SK-N-SH (cell line): ENCODE results near the gene RPL29. TPM values are rescaled to one million over a fixed set of nuclear protein-coding genes. Genes with fewer than 3 reads are reported as not detected.
A peak's percentile ranks its signal among the peaks of the same experiment; 100 is the strongest.

Experiments used
- CTCF ChIA-PET: fragments of 300-600, 350-600 bp; formaldehyde crosslinking; extraction: SDS; loops from one replicate; lab custom pipeline; 2021; lab: Yijun Ruan, JAX
- POLR2A ChIA-PET: fragments of 350-600 bp; sonication (Branson Sonifier 250); formaldehyde crosslinking; extraction: SDS; loops from one replicate; lab custom pipeline; 2020; ENCODE audit warnings: antibody characterized with exemption, inconsistent platforms; lab: Yijun Ruan, JAX
- DNase-seq: peaks from one replicate; pipeline ENCODE4 v3.0.0; 2012
- H2AFZ ChIP-seq: fragments of 200-600 bp; sonication (generic); 2 replicates; pipeline ENCODE4 v1.8.1; 2016; ENCODE audit warnings: antibody characterized with exemption, mild to moderate bottlenecking, low read depth
- H3F3A ChIP-seq: fragments of 200-600 bp; sonication (generic); replicated peaks from 2 replicates; pipeline ENCODE3; 2016; ENCODE audit warnings: antibody characterized with exemption, mild to moderate bottlenecking; ENCODE audit not compliant: insufficient read depth
- H3K27ac ChIP-seq, 2 experiments: fragments of 200-500 bp in 1 of 2; fragments of 200-600 bp in 1 of 2; sonication (Bioruptor generic) in 1 of 2; sonication (generic), shearing (Covaris generic) in 1 of 2; 2 replicates each; pipeline versions ENCODE4 v1.5.1 to v1.6.1; 2014 to 2016; ENCODE audit warnings: low read depth in 2 of 2, inconsistent platforms in 1 of 2, low read length in 1 of 2, mild to moderate bottlenecking in 1 of 2, mixed read lengths in 1 of 2
- H3K27me3 ChIP-seq: fragments of 200-600 bp; sonication (generic), shearing (Covaris generic); 2 replicates; pipeline ENCODE4 v1.6.1; 2016; ENCODE audit warnings: mixed run types; ENCODE audit not compliant: insufficient read depth
- H3K36me3 ChIP-seq, 2 experiments: fragments of 200-500 bp in 1 of 2; fragments of 200-600 bp in 1 of 2; sonication (Bioruptor generic) in 1 of 2; sonication (generic) in 1 of 2; replicated peaks in 1 of 2; 2 replicates each; pipeline versions ENCODE3 to v1.5.1; 2014 to 2016; ENCODE audit warnings: low read length in 1 of 2, mild to moderate bottlenecking in 1 of 2; ENCODE audit not compliant: insufficient read depth in 2 of 2, control insufficient read depth in 1 of 2
- H3K4me1 ChIP-seq, 2 experiments: fragments of 200-500 bp in 1 of 2; fragments of 200-600 bp in 1 of 2; sonication (Bioruptor generic) in 1 of 2; sonication (generic), shearing (Covaris generic) in 1 of 2; 2 replicates each; pipeline versions ENCODE4 v1.5.1 to v1.6.1; 2014 to 2016; ENCODE audit warnings: low read depth in 1 of 2, low read length in 1 of 2, mixed run types in 1 of 2; ENCODE audit not compliant: insufficient read depth in 2 of 2, control insufficient read depth in 1 of 2
- H3K4me2 ChIP-seq: fragments of 200-600 bp; sonication (generic), shearing (Covaris generic); 2 replicates; pipeline ENCODE4 v1.6.1; 2017; ENCODE audit warnings: mixed run types
- H3K4me3 ChIP-seq, 2 experiments: fragments of 200-500 bp in 1 of 2; fragments of 200-600 bp in 1 of 2; sonication (Bioruptor generic) in 1 of 2; sonication (generic), shearing (Covaris generic) in 1 of 2; 2 replicates each; pipeline versions ENCODE4 v1.5.1 to v1.8.1; 2014 to 2016; ENCODE audit warnings: low read depth in 2 of 2, inconsistent platforms in 1 of 2, low read length in 1 of 2, mild to moderate bottlenecking in 1 of 2, mixed read lengths in 1 of 2, moderate library complexity in 1 of 2
- H3K79me2 ChIP-seq: fragments of 200-600 bp; sonication (generic); 2 replicates; pipeline ENCODE4 v1.8.1; 2017; ENCODE audit warnings: mild to moderate bottlenecking; ENCODE audit not compliant: insufficient read depth
- H3K9ac ChIP-seq: fragments of 200-600 bp; sonication (generic); 2 replicates; pipeline ENCODE4 v1.6.1; 2017; ENCODE audit warnings: mixed run types
- H3K9me2 ChIP-seq: fragments of 200-600 bp; sonication (generic); 2 replicates; pipeline ENCODE4 v1.6.1; 2017; ENCODE audit warnings: mixed run types
- H3K9me3 ChIP-seq: fragments of 200-600 bp; sonication (generic); 2 replicates; pipeline ENCODE4 v1.6.1; 2017; ENCODE audit warnings: mixed run types, mild to moderate bottlenecking, moderate library complexity
- H4K20me1 ChIP-seq: fragments of 200-600 bp; sonication (generic); 2 replicates; pipeline ENCODE4 v1.6.1; 2017; ENCODE audit warnings: mild to moderate bottlenecking, mixed run types; ENCODE audit not compliant: insufficient read depth
- ELF1 ChIP-seq: IDR thresholded peaks from 2 replicates; pipeline ENCODE4 v1.4.0; 2012
- EP300 ChIP-seq, 2 experiments: IDR thresholded peaks; 2 replicates each; pipeline versions ENCODE4 v1.4.0 to v1.6.1; 2012; ENCODE audit warnings: borderline replicate concordance in 1 of 2, low read depth in 1 of 2, low read length in 1 of 2
- FOSL2 ChIP-seq: IDR thresholded peaks from 2 replicates; pipeline ENCODE4 v1.4.0; 2012; ENCODE audit warnings: low read depth, mild to moderate bottlenecking, moderate library complexity, borderline replicate concordance
- FOXJ3 ChIP-seq: sonication (generic); formaldehyde crosslinking; IDR thresholded peaks from 2 replicates; pipeline ENCODE4 v1.5.1; 2020; ENCODE audit warnings: mild to moderate bottlenecking, missing genetic modification reagents
- JUND ChIP-seq: IDR thresholded peaks from 2 replicates; pipeline ENCODE4 v1.4.0; 2012
- POLR2AphosphoS5 ChIP-seq: IDR thresholded peaks from 2 replicates; pipeline ENCODE4 v1.6.1; 2012; ENCODE audit warnings: low read depth, low read length
- RFX5 ChIP-seq: IDR thresholded peaks from 2 replicates; pipeline ENCODE4 v1.6.1; 2012; ENCODE audit warnings: mild to moderate bottlenecking, improper control_type of control experiment, low read length
- TAF1 ChIP-seq: IDR thresholded peaks from 2 replicates; pipeline ENCODE4 v1.6.1; 2012; ENCODE audit warnings: low read depth, mild to moderate bottlenecking, low read length, moderate library complexity, borderline replicate concordance
- WGBS: methylation state at CpG from one replicate; pipeline ENCODE4 v1.1.6; 2017; ENCODE audit warnings: low lambda C conversion rate; 5-methylcytosine and 5-hydroxymethylcytosine counted together
- polyA plus RNA-seq, 3 experiments: library from polyadenylated mRNA; depleted of rRNA; stranded (reverse); fragments of >200 nt; gene quantifications; 2 replicates each; pipeline ENCODE4 v1.2.3, GENCODE V29; 2012
- TF ChIP-seq, protein P1 (sequence below): fragments of 150-350 bp; IDR thresholded peaks from 2 replicates; pipeline ENCODE4 v1.6.1; 2016; ENCODE audit warnings: mild to moderate bottlenecking, low read depth, low read length
- TF ChIP-seq, protein P2 (sequence below): IDR thresholded peaks from 2 replicates; pipeline ENCODE4 v1.6.1; 2012; ENCODE audit warnings: mild to moderate bottlenecking, low read depth, low read length, moderate library complexity
- TF ChIP-seq, protein P3 (sequence below): IDR thresholded peaks from 2 replicates; pipeline ENCODE4 v1.4.0; 2012; ENCODE audit warnings: low read depth, borderline replicate concordance
- TF ChIP-seq, protein P4 (sequence below): IDR thresholded peaks from 2 replicates; pipeline ENCODE4 v1.4.0; 2012; ENCODE audit warnings: low read depth

The RPL29 gene
- polyA plus RNA-seq, 1 of the 3 experiments (the other 2 are of a cell fraction), result 3,173 TPM

- TF ChIP-seq, protein P1, sequence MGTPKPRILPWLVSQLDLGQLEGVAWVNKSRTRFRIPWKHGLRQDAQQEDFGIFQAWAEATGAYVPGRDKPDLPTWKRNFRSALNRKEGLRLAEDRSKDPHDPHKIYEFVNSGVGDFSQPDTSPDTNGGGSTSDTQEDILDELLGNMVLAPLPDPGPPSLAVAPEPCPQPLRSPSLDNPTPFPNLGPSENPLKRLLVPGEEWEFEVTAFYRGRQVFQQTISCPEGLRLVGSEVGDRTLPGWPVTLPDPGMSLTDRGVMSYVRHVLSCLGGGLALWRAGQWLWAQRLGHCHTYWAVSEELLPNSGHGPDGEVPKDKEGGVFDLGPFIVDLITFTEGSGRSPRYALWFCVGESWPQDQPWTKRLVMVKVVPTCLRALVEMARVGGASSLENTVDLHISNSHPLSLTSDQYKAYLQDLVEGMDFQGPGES, result no peak
- TF ChIP-seq FOXJ3, result no peak
- TF ChIP-seq, protein P2, sequence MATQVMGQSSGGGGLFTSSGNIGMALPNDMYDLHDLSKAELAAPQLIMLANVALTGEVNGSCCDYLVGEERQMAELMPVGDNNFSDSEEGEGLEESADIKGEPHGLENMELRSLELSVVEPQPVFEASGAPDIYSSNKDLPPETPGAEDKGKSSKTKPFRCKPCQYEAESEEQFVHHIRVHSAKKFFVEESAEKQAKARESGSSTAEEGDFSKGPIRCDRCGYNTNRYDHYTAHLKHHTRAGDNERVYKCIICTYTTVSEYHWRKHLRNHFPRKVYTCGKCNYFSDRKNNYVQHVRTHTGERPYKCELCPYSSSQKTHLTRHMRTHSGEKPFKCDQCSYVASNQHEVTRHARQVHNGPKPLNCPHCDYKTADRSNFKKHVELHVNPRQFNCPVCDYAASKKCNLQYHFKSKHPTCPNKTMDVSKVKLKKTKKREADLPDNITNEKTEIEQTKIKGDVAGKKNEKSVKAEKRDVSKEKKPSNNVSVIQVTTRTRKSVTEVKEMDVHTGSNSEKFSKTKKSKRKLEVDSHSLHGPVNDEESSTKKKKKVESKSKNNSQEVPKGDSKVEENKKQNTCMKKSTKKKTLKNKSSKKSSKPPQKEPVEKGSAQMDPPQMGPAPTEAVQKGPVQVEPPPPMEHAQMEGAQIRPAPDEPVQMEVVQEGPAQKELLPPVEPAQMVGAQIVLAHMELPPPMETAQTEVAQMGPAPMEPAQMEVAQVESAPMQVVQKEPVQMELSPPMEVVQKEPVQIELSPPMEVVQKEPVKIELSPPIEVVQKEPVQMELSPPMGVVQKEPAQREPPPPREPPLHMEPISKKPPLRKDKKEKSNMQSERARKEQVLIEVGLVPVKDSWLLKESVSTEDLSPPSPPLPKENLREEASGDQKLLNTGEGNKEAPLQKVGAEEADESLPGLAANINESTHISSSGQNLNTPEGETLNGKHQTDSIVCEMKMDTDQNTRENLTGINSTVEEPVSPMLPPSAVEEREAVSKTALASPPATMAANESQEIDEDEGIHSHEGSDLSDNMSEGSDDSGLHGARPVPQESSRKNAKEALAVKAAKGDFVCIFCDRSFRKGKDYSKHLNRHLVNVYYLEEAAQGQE, result no peak
- TF ChIP-seq, protein P3, sequence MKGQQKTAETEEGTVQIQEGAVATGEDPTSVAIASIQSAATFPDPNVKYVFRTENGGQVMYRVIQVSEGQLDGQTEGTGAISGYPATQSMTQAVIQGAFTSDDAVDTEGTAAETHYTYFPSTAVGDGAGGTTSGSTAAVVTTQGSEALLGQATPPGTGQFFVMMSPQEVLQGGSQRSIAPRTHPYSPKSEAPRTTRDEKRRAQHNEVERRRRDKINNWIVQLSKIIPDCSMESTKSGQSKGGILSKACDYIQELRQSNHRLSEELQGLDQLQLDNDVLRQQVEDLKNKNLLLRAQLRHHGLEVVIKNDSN, result no peak
- no peak for TF ChIP-seq EP300 (IDR thresholded peaks at IDR 0.05; ENCODE audit: borderline replicate concordance in 1 of 2, low read depth in 1 of 2, low read length in 1 of 2)
- no peak for TF ChIP-seq TAF1
- TF ChIP-seq ELF1, result no peak
- no peak for TF ChIP-seq FOSL2
- no peak for TF ChIP-seq RFX5
- no peak for TF ChIP-seq POLR2AphosphoS5
- no peak for TF ChIP-seq JUND
- TF ChIP-seq, protein P4, sequence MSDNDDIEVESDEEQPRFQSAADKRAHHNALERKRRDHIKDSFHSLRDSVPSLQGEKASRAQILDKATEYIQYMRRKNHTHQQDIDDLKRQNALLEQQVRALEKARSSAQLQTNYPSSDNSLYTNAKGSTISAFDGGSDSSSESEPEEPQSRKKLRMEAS, result no peak
- Histone ChIP-seq H3K4me3 (no peak overlapping the region), H3K9me3 (no peaks in the 10 kb centered on the region), H3K9me2 (no peaks in the 10 kb centered on the region), H3K36me3 (no peaks in the 10 kb centered on the region), H3K9ac (no peak overlapping the region), H2AFZ (no peak overlapping the region), H4K20me1 (no peaks in the 10 kb centered on the region), H3K27me3 (no peaks in the 10 kb centered on the region), H3K4me1 (peaks cover 7 to 96% of the 10 kb centered on the region in 2 experiments; a peak in 2 of 4 replicates), H3K79me2 (no peaks in the 10 kb centered on the region), H3F3A (no peaks in the 10 kb centered on the region), H3K27ac (peak overlapping the region in 1 of 2 experiments; percentile 100; a peak in 2 of 4 replicates), H3K4me2 (no peak overlapping the region)
- ChIA-PET POLR2A (interaction anchor here (1.1 to 7.2 kb wide), 6 partner anchors 8 to 30 kb away, joined by 3 to 218 read pairs (median 5); partner anchors contain the start of gene DUSP7), CTCF (interaction anchor here (0.9 to 29.9 kb wide), 6 partner anchors 12 to 107 kb away, joined by 3 to 983 read pairs (median 8); partner anchors contain the start of gene DUSP7)
- DNase-seq, result no peak
- WGBS, result 70% methylated on average over 2 of the region's 4 CpGs
Observed at GRCh38 chr3:52037291-52037690, 41.6 kb upstream of the RPL29 start.
